Trophoblast cell (in vitro differentiated cells and primary cell): ENCODE measurements around the gene ABL2.

Experiments
- DNase-seq, 2 donors: peaks; one replicate each; pipeline ENCODE4 v3.0.0-alpha.2; 2016
- H2AFZ ChIP-seq: 2 replicates; pipeline ENCODE4 v1.6.1; 2013; ENCODE audit warnings: low read length, moderate library complexity, mild to moderate bottlenecking; ENCODE audit not compliant: insufficient read depth, poor library complexity
- H2AK5ac ChIP-seq: 2 replicates; pipeline ENCODE4 v1.6.1; 2013; ENCODE audit warnings: mild to moderate bottlenecking, low read length
- H2BK120ac ChIP-seq: 2 replicates; pipeline ENCODE4 v1.6.1; 2013; ENCODE audit warnings: low read length, mild to moderate bottlenecking, moderate library complexity; ENCODE audit not compliant: insufficient read depth, poor library complexity
- H2BK12ac ChIP-seq: 2 replicates; pipeline ENCODE4 v1.6.1; 2013; ENCODE audit warnings: mild to moderate bottlenecking, low read length, moderate library complexity
- H2BK5ac ChIP-seq: 2 replicates; pipeline ENCODE4 v1.6.1; 2013; ENCODE audit warnings: low read length, low read depth, moderate library complexity, mild to moderate bottlenecking; ENCODE audit not compliant: poor library complexity
- H3K14ac ChIP-seq: 2 replicates; pipeline ENCODE4 v1.6.1; 2013; ENCODE audit warnings: mild to moderate bottlenecking, low read length
- H3K18ac ChIP-seq: 2 replicates; pipeline ENCODE4 v1.6.1; 2013; ENCODE audit warnings: mild to moderate bottlenecking, low read length
- H3K23ac ChIP-seq: 2 replicates; pipeline ENCODE4 v1.6.1; 2013; ENCODE audit warnings: low read length
- H3K27ac ChIP-seq: 2 replicates; pipeline ENCODE4 v1.5.1; 2013; ENCODE audit warnings: low read depth, mild to moderate bottlenecking, inconsistent platforms, low read length, moderate library complexity
- H3K27me3 ChIP-seq: 2 replicates; pipeline ENCODE4 v1.6.1; 2013; ENCODE audit warnings: inconsistent platforms, mild to moderate bottlenecking, low read length, moderate library complexity; ENCODE audit not compliant: insufficient read depth
- H3K36me3 ChIP-seq, 2 experiments: 1 replicate in 1 of 2; 2 replicates in 1 of 2; pipeline ENCODE4 v1.6.1; 2013; ENCODE audit warnings: low read length in 2 of 2, mild to moderate bottlenecking in 2 of 2, moderate library complexity in 1 of 2; ENCODE audit not compliant: insufficient read depth in 2 of 2, control insufficient read depth in 1 of 2
- H3K4ac ChIP-seq: 2 replicates; pipeline ENCODE4 v1.6.1; 2013; ENCODE audit warnings: low read depth, mild to moderate bottlenecking, low read length, moderate library complexity
- H3K4me1 ChIP-seq, 2 experiments: 1 replicate in 1 of 2; 2 replicates in 1 of 2; pipeline ENCODE4 v1.6.1; 2013; ENCODE audit warnings: low read length in 2 of 2, mild to moderate bottlenecking in 2 of 2, moderate library complexity in 1 of 2; ENCODE audit not compliant: insufficient read depth in 2 of 2, control insufficient read depth in 1 of 2
- H3K4me2 ChIP-seq: 2 replicates; pipeline ENCODE4 v1.6.1; 2013; ENCODE audit warnings: inconsistent platforms, mild to moderate bottlenecking, low read length, moderate library complexity
- H3K4me3 ChIP-seq: 2 replicates; pipeline ENCODE4 v1.5.1; 2013; ENCODE audit warnings: mild to moderate bottlenecking, low read depth, low read length, inconsistent platforms
- H3K79me1 ChIP-seq: one replicate; pipeline ENCODE4 v1.6.1; 2013; ENCODE audit warnings: low read length
- H3K79me2 ChIP-seq: 2 replicates; pipeline ENCODE4 v1.6.1; 2013; ENCODE audit warnings: low read length, mild to moderate bottlenecking; ENCODE audit not compliant: control insufficient read depth, insufficient read depth, poor library complexity
- H3K9ac ChIP-seq: 2 replicates; pipeline ENCODE4 v1.6.1; 2013; ENCODE audit warnings: mild to moderate bottlenecking, low read length
- H3K9me3 ChIP-seq: 2 replicates; pipeline ENCODE4 v1.6.1; 2013; ENCODE audit warnings: low read depth, mild to moderate bottlenecking, control low read depth, inconsistent platforms, low read length; ENCODE audit not compliant: insufficient read depth
- H4K12ac ChIP-seq: 2 replicates; pipeline ENCODE4 v1.6.1; 2013; ENCODE audit warnings: low read depth, mild to moderate bottlenecking, low read length, moderate library complexity
- H4K8ac ChIP-seq: 2 replicates; pipeline ENCODE4 v1.6.1; 2013; ENCODE audit warnings: low read depth, mild to moderate bottlenecking, low read length, moderate library complexity
- H4K91ac ChIP-seq: one replicate; pipeline ENCODE4 v1.6.1; 2013; ENCODE audit warnings: low read depth, mild to moderate bottlenecking, low read length, moderate library complexity
- WGBS: extraction: QIAGEN DNeasy Blood & Tissue Kit; methylation state at CpG from one replicate; pipeline ENCODE4 v1.1.7; 2013; ENCODE audit warnings: missing lambda C conversion rate; ENCODE audit not compliant: insufficient read length, insufficient coverage; ENCODE audit errors: extremely low coverage; 5-methylcytosine and 5-hydroxymethylcytosine counted together

The ABL2 gene

DNA sequence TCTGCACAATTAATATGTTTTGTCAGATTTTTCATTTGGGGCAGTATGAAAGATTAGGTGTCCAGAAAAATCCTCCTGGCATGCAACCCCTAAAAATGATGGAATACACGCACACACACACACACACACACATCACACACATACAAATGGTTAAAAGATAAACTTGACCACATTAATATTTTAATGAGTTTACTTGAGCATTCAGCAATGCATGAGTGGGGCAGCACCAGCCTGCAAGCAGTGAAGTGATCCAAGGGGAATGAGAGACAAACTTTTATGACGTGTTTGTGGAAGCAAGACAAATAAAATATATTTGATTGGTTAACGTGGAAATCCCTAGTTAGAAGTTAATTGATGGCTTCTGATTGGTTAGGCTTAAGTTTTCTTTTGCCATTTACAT, 35.0 kb upstream of the ABL2 start:
- Histone ChIP-seq H4K8ac (no peak overlapping the region), H3K9ac (no peak overlapping the region), H3K4me1 (no peaks in the 10 kb centered on the region), H3K27me3 (no peaks in the 10 kb centered on the region), H4K12ac (no peak overlapping the region), H3K79me1 (no peaks in the 10 kb centered on the region), H3K4me2 (no peak overlapping the region), H3K27ac (no peak overlapping the region), H4K91ac (no peak overlapping the region), H3K23ac (no peak overlapping the region), H2BK120ac (no peak overlapping the region), H3K4ac (no peak overlapping the region), H3K79me2 (no peaks in the 10 kb centered on the region), H3K18ac (no peak overlapping the region), H2AFZ (no peak overlapping the region), H2AK5ac (no peak overlapping the region), H2BK5ac (no peak overlapping the region), H3K36me3 (no peaks in the 10 kb centered on the region), H2BK12ac (no peak overlapping the region), H3K4me3 (no peak overlapping the region), H3K9me3 (no peaks in the 10 kb centered on the region), H3K14ac (no peak overlapping the region)
- no CpG with 5 or more reads among the region's 3 CpGs for WGBS
- no peak for DNase-seq

DNA sequence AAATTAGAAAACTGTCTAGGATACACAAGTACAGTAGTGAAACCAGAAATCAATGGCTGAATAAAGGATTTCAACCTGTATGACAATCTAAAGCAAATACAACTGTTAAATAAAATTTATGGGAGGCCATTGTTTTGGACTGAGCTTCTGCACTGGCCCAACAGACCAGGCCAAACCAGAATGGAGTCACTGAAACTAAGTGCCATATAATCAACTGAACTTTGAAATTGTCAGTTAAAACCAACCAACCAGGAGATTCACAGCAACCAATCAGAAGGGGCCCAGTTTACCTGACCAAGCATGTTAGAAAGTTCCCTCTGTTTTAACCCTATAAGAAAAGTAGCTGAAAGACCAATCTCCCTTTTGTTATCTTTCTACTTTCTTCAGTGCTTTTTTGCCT, 33.6 kb upstream of the ABL2 start:
- no peak overlapping the region for H2AK5ac ChIP-seq

DNA sequence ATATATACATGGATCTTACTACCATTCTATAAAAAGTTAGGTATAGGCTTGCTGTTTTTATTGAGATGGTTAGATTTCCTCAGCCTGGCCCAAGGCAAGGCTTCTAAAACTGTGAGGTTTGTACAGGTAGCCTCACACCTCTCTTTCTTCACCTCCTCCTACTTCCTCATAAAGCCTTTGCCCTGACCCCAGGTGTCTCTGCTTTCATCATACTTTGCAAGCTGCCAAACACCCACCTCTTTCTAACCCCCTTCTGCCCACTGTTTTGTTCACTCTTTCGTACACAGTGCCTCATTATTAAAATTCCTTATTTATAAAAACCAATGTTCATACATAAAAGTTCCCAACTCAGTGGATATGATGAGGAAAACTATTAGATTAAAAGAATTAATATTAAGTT, 32.7 kb upstream of the ABL2 start:
- no CpG with 5 or more reads among the region's 1 CpG for WGBS
- Histone ChIP-seq H2BK12ac (no peak overlapping the region), H2AK5ac (no peak overlapping the region), H3K14ac (no peak overlapping the region), H3K9me3 (no peaks in the 10 kb centered on the region), H2BK5ac (no peak overlapping the region), H3K4ac (no peak overlapping the region), H3K4me1 (no peaks in the 10 kb centered on the region), H3K23ac (no peak overlapping the region), H3K4me3 (no peak overlapping the region), H3K18ac (no peak overlapping the region), H3K9ac (no peak overlapping the region), H3K79me2 (no peaks in the 10 kb centered on the region), H3K36me3 (no peaks in the 10 kb centered on the region), H3K4me2 (no peak overlapping the region), H3K27me3 (no peaks in the 10 kb centered on the region), H2BK120ac (no peak overlapping the region), H4K91ac (no peak overlapping the region), H2AFZ (no peak overlapping the region), H4K12ac (no peak overlapping the region), H4K8ac (no peak overlapping the region), H3K79me1 (no peaks in the 10 kb centered on the region), H3K27ac (no peak overlapping the region)
- DNase-seq, result no peak

More for the DNA sequence above, 33.6 kb upstream of the ABL2 start:
- Histone ChIP-seq H3K18ac (no peak overlapping the region), H4K91ac (no peak overlapping the region), H2AFZ (no peak overlapping the region), H3K9ac (no peak overlapping the region), H2BK5ac (no peak overlapping the region), H3K27ac (no peak overlapping the region), H2BK120ac (no peak overlapping the region), H3K23ac (no peak overlapping the region), H4K12ac (no peak overlapping the region), H3K14ac (no peak overlapping the region), H3K9me3 (no peaks in the 10 kb centered on the region), H3K36me3 (no peaks in the 10 kb centered on the region), H3K4me3 (no peak overlapping the region), H3K4me1 (no peaks in the 10 kb centered on the region), H3K4me2 (no peak overlapping the region), H3K79me2 (no peaks in the 10 kb centered on the region), H3K27me3 (no peaks in the 10 kb centered on the region), H3K79me1 (no peaks in the 10 kb centered on the region), H2BK12ac (no peak overlapping the region), H4K8ac (no peak overlapping the region), H3K4ac (no peak overlapping the region)
- no peak for DNase-seq

DNA sequence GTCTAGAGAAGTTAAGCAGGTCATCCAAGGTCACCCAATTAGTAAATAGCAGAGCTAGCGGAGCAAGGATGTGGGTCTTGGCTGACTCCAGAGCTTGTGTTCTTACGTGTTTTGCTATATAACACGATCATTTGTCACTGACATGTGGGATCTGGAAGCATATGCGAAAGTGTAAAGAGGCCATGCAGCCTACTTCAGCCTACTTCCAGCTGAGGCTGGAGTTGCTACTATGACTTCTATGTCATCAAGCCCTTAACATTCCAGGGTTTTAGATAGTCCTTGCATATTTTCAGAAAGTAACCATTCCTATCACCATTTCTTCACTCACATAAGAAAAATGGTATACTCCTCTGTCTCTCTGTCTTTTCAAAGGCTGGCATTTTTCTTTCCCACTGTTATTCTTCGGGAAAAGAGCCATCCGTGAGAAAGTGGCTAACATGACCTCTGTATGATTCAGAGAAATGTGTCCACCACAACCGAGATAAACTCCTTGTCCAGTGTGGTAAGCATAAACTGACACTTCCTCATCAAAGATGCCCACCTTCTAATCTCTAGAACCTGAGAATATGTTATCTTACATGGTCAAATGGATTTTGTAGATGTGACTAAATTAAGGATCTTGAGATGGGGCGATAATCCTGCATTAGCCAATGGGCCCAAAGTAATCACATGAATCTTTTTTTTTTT, 24.0 kb upstream of the ABL2 start:
- H3K79me1 ChIP-seq, result no peaks in the 10 kb centered on the region
- H4K91ac ChIP-seq, result no peak overlapping the region
- no peak overlapping the region for H2AFZ ChIP-seq
- no peak overlapping the region for H3K23ac ChIP-seq
- H2BK120ac ChIP-seq, result no peak overlapping the region
- H3K27ac ChIP-seq, result no peak overlapping the region
- H3K9ac ChIP-seq, result no peak overlapping the region
- H2BK5ac ChIP-seq, result no peak overlapping the region
- WGBS, result no CpG with 5 or more reads among the region's 8 CpGs
- H3K27me3 ChIP-seq, result no peaks in the 10 kb centered on the region
- no peaks in the 10 kb centered on the region for H3K4me1 ChIP-seq
- DNase-seq, result no peak
- no peak overlapping the region for H4K12ac ChIP-seq
- no peaks in the 10 kb centered on the region for H3K36me3 ChIP-seq
- H3K9me3 ChIP-seq, result no peaks in the 10 kb centered on the region
- H3K14ac ChIP-seq, result no peak overlapping the region
- no peak overlapping the region for H3K4ac ChIP-seq
- no peak overlapping the region for H3K4me2 ChIP-seq
- no peak overlapping the region for H3K4me3 ChIP-seq
- no peak overlapping the region for H4K8ac ChIP-seq
- no peaks in the 10 kb centered on the region for H3K79me2 ChIP-seq
- no peak overlapping the region for H2BK12ac ChIP-seq
- no peak overlapping the region for H2AK5ac ChIP-seq
- no peak overlapping the region for H3K18ac ChIP-seq
